BE2C (cell line): ENCODE data around the gene LEPR.

Experiments used
- DNase-seq: peaks from one replicate; pipeline ENCODE4 v3.0.0-alpha.2; 2020
- H3K27me3 ChIP-seq: fragments of 250-450 bp; sonication (Bioruptor Pico); 2 replicates; pipeline ENCODE4 v1.5.1; 2020; ENCODE audit warnings: mild to moderate bottlenecking
- H3K36me3 ChIP-seq: fragments of 250-450 bp; sonication (Bioruptor Pico); 2 replicates; pipeline ENCODE4 v1.5.1; 2020; ENCODE audit warnings: mild to moderate bottlenecking
- H3K4me1 ChIP-seq: fragments of 250-450 bp; sonication (Bioruptor Pico); 2 replicates; pipeline ENCODE4 v1.5.1; 2020
- H3K4me3 ChIP-seq: 2 replicates; pipeline ENCODE4 v1.5.1; 2011; ENCODE audit warnings: low read depth, low read length
- H3K9me3 ChIP-seq: fragments of 250-450 bp; sonication (Bioruptor Pico); 2 replicates; pipeline ENCODE4 v1.5.1; 2020
- TF ChIP-seq, protein P1 (sequence below): IDR thresholded peaks from 2 replicates; pipeline ENCODE4 v1.5.1; 2012; ENCODE audit warnings: mild to moderate bottlenecking, low read depth, low read length

The LEPR gene

DNA sequence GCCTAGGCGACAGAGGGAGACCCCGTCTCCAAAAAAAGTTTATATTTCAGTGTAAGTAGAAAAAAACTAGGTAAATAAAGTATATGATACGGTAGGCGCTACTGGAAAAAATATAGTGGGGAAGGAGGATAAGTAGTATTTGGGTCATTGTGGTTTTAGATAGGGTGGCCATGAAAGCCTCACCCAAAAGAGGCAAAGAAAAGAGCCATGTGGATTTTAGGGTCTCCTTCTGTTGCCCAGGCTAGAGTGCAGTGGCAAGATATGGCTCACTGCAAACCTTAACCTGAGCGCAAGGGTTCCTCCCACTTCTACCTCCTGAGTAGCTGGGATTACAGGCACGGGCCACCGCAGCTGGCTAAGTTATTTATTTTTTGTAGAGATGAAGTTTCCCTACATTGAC is 17.1 kb downstream of the LEPR start:
- H3K4me1 ChIP-seq: no peaks in the 10 kb centered on the region
- H3K4me3 ChIP-seq: no peak overlapping the region
- H3K36me3 ChIP-seq: no peaks in the 10 kb centered on the region
- TF ChIP-seq, protein P1, sequence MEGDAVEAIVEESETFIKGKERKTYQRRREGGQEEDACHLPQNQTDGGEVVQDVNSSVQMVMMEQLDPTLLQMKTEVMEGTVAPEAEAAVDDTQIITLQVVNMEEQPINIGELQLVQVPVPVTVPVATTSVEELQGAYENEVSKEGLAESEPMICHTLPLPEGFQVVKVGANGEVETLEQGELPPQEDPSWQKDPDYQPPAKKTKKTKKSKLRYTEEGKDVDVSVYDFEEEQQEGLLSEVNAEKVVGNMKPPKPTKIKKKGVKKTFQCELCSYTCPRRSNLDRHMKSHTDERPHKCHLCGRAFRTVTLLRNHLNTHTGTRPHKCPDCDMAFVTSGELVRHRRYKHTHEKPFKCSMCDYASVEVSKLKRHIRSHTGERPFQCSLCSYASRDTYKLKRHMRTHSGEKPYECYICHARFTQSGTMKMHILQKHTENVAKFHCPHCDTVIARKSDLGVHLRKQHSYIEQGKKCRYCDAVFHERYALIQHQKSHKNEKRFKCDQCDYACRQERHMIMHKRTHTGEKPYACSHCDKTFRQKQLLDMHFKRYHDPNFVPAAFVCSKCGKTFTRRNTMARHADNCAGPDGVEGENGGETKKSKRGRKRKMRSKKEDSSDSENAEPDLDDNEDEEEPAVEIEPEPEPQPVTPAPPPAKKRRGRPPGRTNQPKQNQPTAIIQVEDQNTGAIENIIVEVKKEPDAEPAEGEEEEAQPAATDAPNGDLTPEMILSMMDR: no peak
- DNase-seq: no peak
- no peaks in the 10 kb centered on the region for H3K9me3 ChIP-seq
- no peaks in the 10 kb centered on the region for H3K27me3 ChIP-seq

GRCh38 chr1:65440322-65440900 is 19.9 kb downstream of the LEPR start:
- no peak overlapping the region for H3K4me3 ChIP-seq
- TF ChIP-seq, protein P1: no peak
- H3K27me3 ChIP-seq: no peaks in the 10 kb centered on the region
- H3K36me3 ChIP-seq: no peaks in the 10 kb centered on the region
- DNase-seq: no peak
- no peaks in the 10 kb centered on the region for H3K4me1 ChIP-seq
- H3K9me3 ChIP-seq: no peaks in the 10 kb centered on the region

- TF ChIP-seq, protein P1: no peak
- no peak for DNase-seq
- no peak overlapping the region for H3K4me3 ChIP-seq
Measured at GRCh38 chr1:65440915-65441314, 20.4 kb downstream of the LEPR start.

DNA sequence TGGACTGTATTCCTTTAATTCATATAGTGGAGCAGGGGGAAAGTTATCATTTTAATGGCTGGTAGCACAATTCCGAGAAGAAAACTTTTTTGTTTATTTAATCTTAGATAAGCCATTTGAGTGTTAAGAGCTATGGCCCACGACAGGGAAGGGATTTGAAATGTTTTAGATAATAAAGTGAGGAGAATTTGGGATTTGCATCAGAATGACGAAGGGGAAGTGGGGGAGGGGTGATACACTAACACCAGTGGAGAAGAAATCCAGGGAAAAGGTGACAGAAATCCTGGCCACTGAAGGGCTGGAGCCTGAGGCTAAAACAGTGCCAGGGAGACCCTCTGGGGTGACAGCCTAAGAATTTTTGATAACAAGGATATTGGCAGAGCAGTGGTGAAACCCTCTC is 21.0 kb downstream of the LEPR start:
- H3K27me3 ChIP-seq: no peaks in the 10 kb centered on the region
- H3K4me1 ChIP-seq: no peaks in the 10 kb centered on the region
- no peak overlapping the region for H3K4me3 ChIP-seq
- H3K9me3 ChIP-seq: no peaks in the 10 kb centered on the region
- TF ChIP-seq, protein P1: no peak
- DNase-seq: no peak
- no peaks in the 10 kb centered on the region for H3K36me3 ChIP-seq

More at GRCh38 chr1:65440915-65441314, 20.4 kb downstream of the LEPR start:
- Histone ChIP-seq H3K27me3 (no peaks in the 10 kb centered on the region), H3K36me3 (no peaks in the 10 kb centered on the region), H3K9me3 (no peaks in the 10 kb centered on the region), H3K4me1 (no peaks in the 10 kb centered on the region)

DNA sequence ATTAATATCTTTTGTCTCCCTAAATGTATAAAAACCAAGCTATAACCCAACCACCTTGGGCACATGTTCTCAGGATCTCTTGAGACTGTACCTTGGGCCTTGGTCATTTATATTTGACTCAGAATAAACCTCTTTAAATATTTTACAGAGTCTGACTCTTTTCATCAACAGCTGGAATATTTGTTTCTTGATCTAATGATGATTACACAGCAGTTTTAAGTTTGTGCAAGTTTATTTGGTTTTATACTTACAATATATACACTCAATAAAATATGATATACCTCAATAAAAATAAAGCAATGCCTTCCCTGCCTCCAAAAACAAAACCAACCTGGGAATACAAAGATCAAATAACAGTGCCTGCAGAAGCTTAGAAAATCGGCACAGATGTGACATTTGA is 22.0 kb downstream of the LEPR start:
- TF ChIP-seq, protein P1: no peak
- Histone ChIP-seq H3K4me3 (no peak overlapping the region), H3K4me1 (no peaks in the 10 kb centered on the region), H3K27me3 (no peaks in the 10 kb centered on the region), H3K36me3 (no peaks in the 10 kb centered on the region), H3K9me3 (no peaks in the 10 kb centered on the region)
- no peak for DNase-seq

DNA sequence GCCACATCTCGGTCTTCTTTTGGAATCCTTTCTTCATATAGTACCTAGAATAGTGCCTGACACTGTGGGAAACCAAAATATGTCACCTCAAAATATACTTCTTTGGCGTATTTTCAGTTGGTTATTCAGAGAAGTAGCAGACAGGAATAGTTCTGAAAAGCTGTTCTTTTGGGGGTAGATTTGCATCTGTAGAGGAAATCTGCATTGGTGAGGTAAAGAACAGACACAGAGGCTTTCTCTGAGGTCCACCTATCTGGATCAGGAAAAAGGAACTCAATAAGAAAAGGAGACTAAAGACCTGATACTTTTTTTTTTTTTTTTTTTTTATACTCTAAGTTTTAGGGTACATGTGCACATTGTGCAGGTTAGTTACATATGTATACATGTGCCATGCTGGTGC is 23.2 kb downstream of the LEPR start:
- TF ChIP-seq, protein P1: no peak
- H3K9me3 ChIP-seq: no peaks in the 10 kb centered on the region

More for the DNA sequence above, 23.2 kb downstream of the LEPR start:
- no peaks in the 10 kb centered on the region for H3K4me1 ChIP-seq
- H3K27me3 ChIP-seq: no peaks in the 10 kb centered on the region
- no peak for DNase-seq
- no peaks in the 10 kb centered on the region for H3K36me3 ChIP-seq
- no peak overlapping the region for H3K4me3 ChIP-seq
